ENCODE measurements around the gene FAM222A. TPM values are rescaled to one million over a fixed set of nuclear protein-coding genes. Genes with fewer than 3 reads are reported as not detected.

FAM222A gene
- total and polyA plus RNA-seq, 2 of the 8 experiments (the other 6 are each of a cell fraction or from before 2014, with no cell fraction given) = 0.94 to 1.1 TPM

- TF ChIP-seq SIX5 (IDR thresholded peaks at IDR 0.05; ENCODE audit: low read depth, low read length) = no peak
- TF ChIP-seq GTF2F1 (IDR thresholded peaks at IDR 0.05; ENCODE audit: borderline replicate concordance, low read depth, low read length) = no peak
- TF ChIP-seq JUND (IDR thresholded peaks at IDR 0.05; ENCODE audit: low read length) = 0 out of 2 replicates have a peak, but pooled peaks have one; percentile 36
- TF ChIP-seq CTCF (IDR thresholded peaks at IDR 0.05; ENCODE audit: control extremely low read depth in 1 of 3, insufficient read depth in 1 of 3, low read depth in 1 of 3, low read length in 3 of 3) = peak; percentile 87 to 96 (median 91)
- TF ChIP-seq RNF2 (IDR thresholded peaks at IDR 0.05; ENCODE audit: borderline replicate concordance, low read depth, low read length, missing control alignments, poor library complexity, severe bottlenecking) = no peak
- TF ChIP-seq CHD1 (IDR thresholded peaks at IDR 0.05; ENCODE audit: low read depth, low read length) = no peak
- TF ChIP-seq CREB1 (IDR thresholded peaks at IDR 0.05) = no peak
- TF ChIP-seq SIN3A (conservative IDR thresholded peaks at IDR 0.05 in 1 of 2, IDR thresholded peaks at IDR 0.05 in 1 of 2; ENCODE audit: low read depth in 1 of 2, low read length in 2 of 2) = 0 out of 4 replicates have a peak, but pooled peaks of 1 of the 2 experiments have one; percentile 29
- TF ChIP-seq SP1 (IDR thresholded peaks at IDR 0.05; ENCODE audit: low read depth, low read length) = no peak
- peak; percentile 92; the same call in 1 of the 2 replicates for TF ChIP-seq KDM1A (IDR thresholded peaks at IDR 0.05; ENCODE audit: borderline replicate concordance, low read length)
- no peak for TF ChIP-seq BCL11A (IDR thresholded peaks at IDR 0.05; ENCODE audit: low read depth in 2 of 2, low read length in 2 of 2)
- TF ChIP-seq NRF1 (IDR thresholded peaks at IDR 0.05; ENCODE audit: low read depth, low read length) = no peak
- TF ChIP-seq RAD21 (IDR thresholded peaks at IDR 0.05 in 1 of 2, conservative IDR thresholded peaks at IDR 0.05 in 1 of 2; ENCODE audit: low read depth in 2 of 2, low read length in 2 of 2) = peak; percentile 97
Measured at GRCh38 chr12:109775172-109775881, 61.7 kb downstream of the FAM222A start (continued).
